ENCODE measurements around the gene TTI1. TPM values are rescaled to one million over a fixed set of nuclear protein-coding genes. Genes with fewer than 3 reads are reported as not detected.

TTI1 gene
- total and polyA plus RNA-seq, 8 donors = 3.1 to 27.2 (median 6.7) TPM

DNA sequence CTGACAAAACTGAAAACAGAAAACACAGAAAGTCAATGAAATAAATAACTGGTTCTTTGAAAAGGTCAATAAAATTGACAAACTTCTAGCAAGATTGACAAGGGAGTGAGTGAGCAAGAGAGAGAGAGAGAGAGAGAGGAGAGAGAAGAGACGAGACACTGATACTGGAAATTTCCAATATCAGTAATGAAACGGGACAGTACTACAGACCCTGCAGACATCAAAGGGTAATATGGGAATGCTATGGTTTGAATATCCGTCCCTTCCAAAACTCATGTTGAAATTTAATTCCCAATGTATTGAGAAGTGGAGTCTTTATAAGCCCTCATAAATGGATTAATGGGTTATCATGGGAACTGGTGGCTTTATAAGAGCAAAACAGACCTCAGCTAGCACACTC is 3.8 kb downstream of the TTI1 start:
- TF ChIP-seq POLR2AphosphoS5 (IDR thresholded peaks at IDR 0.05) (no peak), POLR2A (IDR thresholded peaks at IDR 0.05) (no peak), EP300 (IDR thresholded peaks at IDR 0.05) (no peak), CTCF (IDR thresholded peaks at IDR 0.05) (no peak)
- Histone ChIP-seq H3K4me3 (no peak overlapping the region), H3K27ac (no peak overlapping the region), H3K9me3 (no peaks in the 10 kb centered on the region), H3K36me3 (peaks cover 0 to 5% (median 4%) of the 10 kb centered on the region in 4 donors), H3K4me1 (peaks cover 11 to 50% (median 26%) of the 10 kb centered on the region in 4 donors), H3K27me3 (no peaks in the 10 kb centered on the region)
- intact Hi-C loops (cut with DNase I; ENCODE audit: low total_unique reads) = no loop called here
- WGBS, 5 donors = 87 to 97% (median 94%) methylated on average over 3 of the region's 3 CpGs
- no peak for DNase-seq

DNA sequence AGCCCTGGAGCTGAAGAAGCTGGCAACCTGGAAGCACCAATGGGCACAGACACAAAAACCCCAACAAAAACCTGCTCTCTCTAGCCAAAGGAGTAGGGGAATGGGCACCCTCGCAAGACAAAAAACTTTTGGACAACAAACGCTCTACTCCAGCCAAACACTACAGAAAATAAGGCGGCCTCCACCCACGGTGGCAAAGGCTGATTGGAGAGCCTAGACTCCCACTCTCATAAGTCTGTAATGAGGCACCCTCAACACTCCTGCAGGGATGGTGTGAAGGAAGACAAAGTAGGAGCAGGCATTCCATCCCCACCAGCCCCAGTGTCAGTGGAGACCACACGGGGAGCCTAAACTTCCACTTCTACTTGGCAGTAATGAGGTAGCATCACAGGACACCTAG is 8.8 kb downstream of the TTI1 start:
- peaks cover 0 to 5% (median 4%) of the 10 kb centered on the region in 4 donors for H3K36me3 ChIP-seq
- TF ChIP-seq CTCF (IDR thresholded peaks at IDR 0.05) (no peak), EP300 (IDR thresholded peaks at IDR 0.05) (no peak), POLR2AphosphoS5 (IDR thresholded peaks at IDR 0.05) (no peak)
- H3K9me3 ChIP-seq = no peaks in the 10 kb centered on the region
- intact Hi-C loops (cut with DNase I; ENCODE audit: low total_unique reads) = no loop called here
- no peaks in the 10 kb centered on the region for H3K27me3 ChIP-seq
- peaks cover 0 to 33% (median 22%) of the 10 kb centered on the region in 4 donors for H3K4me1 ChIP-seq
- H3K27ac ChIP-seq = peak overlapping the region in 1 of 5 donors; percentile 38
- DNase-seq = no peak
- no peak overlapping the region for H3K4me3 ChIP-seq
- 69 to 91% (median 82%) methylated on average over 5 of the region's 5 CpGs for WGBS, 5 donors

DNA sequence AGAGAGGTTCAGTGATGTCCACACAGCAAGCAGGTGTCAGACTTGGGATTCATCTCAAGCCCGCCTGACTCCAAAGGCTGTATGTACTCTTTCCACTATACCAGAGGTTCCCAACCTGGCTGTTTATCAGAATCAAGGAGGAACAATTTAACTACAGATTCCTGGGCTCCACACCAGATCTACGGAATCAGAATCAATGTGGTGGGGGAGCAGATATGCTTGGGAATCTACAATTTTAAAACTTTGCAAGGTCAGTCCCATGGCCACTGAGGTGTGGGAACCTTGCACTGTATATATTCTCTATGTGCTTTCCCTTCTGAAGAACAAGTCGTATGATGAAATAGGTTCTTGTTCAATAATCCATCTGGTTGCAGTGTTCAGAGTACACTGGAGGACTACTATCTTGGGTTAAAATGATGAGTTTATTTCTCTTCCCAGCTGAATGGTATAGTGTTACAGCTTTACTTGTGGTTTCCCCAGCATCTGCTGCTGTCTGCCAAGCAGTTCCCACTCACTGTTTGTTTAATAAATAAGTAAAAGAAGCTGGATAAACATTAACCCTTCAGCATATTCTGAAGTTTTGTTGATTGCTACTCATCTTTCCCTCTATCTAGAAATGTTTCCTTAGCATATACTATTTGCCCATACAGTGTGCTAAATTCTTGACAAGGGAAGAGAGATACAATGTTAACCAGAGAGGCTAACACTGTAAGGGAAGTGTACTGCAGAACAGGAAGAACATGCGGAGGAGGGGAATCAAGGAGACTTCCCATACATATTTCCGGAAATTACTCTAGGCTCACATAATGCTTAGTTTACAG is 9.9 kb downstream of the TTI1 start:
- WGBS, 5 donors = 62 to 77% (median 65%) methylated on average over 5 of the region's 5 CpGs
- H3K27me3 ChIP-seq = no peaks in the 10 kb centered on the region
- H3K27ac ChIP-seq = peak overlapping the region in 3 of 5 donors; percentile 15 to 38 (median 29)
- peaks cover 0 to 8% (median 4%) of the 10 kb centered on the region in 4 donors for H3K9me3 ChIP-seq
- peaks cover 0 to 32% (median 20%) of the 10 kb centered on the region in 4 donors for H3K4me1 ChIP-seq
- intact Hi-C loops (cut with DNase I; ENCODE audit: low total_unique reads) = no loop called here
- TF ChIP-seq POLR2A (IDR thresholded peaks at IDR 0.05) = no peak
- TF ChIP-seq CTCF (IDR thresholded peaks at IDR 0.05) = no peak
- TF ChIP-seq EP300 (IDR thresholded peaks at IDR 0.05) = no peak
- TF ChIP-seq POLR2AphosphoS5 (IDR thresholded peaks at IDR 0.05) = no peak
- no peak overlapping the region for H3K4me3 ChIP-seq
- H3K36me3 ChIP-seq = peaks cover 0 to 13% (median 10%) of the 10 kb centered on the region in 4 donors
- DNase-seq = peak in 1 of 2 donors; percentile 26

DNA sequence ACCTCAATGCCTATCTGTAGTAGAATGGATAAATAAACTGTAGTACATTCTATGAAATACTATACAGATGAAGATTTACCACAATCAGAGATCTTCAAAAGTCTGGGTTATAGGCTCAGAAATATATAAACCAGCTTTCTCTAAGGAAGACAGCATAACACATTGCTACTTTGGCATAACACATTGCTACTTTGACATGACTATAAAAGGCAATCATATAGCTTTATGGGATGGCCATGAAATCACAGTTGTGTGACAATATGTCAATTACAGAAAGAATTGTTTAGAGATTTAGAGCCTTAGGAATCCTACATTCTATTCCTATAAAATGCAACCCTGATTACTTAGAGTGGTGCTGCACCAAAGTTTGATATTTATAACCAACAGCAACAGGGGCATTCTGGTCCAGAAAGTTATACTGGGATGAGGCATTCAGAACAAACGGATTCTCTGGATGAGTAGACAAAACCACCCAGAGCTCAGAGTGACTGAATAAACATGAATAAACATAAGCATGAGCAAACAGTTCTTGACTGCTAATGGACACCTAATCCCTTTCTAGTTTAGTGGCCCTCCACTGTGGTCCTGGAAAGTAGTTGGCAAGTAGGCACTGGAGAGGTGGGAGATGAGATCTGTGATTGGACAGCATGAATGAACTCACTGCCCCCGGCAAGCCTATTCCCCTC is 12.0 kb downstream of the TTI1 start:
- H3K36me3 ChIP-seq = peaks cover 4 to 33% (median 25%) of the 10 kb centered on the region in 4 donors
- 46 to 87% (median 70%) methylated on average over 2 of the region's 2 CpGs for WGBS, 5 donors
- no peaks in the 10 kb centered on the region for H3K27me3 ChIP-seq
- H3K4me1 ChIP-seq = peaks cover 0 to 32% (median 20%) of the 10 kb centered on the region in 4 donors
- no peak for DNase-seq
- intact Hi-C loops (cut with DNase I; ENCODE audit: low total_unique reads) = no loop called here
- H3K9me3 ChIP-seq = peaks cover 0 to 16% (median 9%) of the 10 kb centered on the region in 4 donors
- H3K27ac ChIP-seq = peak overlapping the region in 1 of 5 donors; percentile 40
- H3K4me3 ChIP-seq = no peak overlapping the region
- TF ChIP-seq EP300 (IDR thresholded peaks at IDR 0.05) (no peak), POLR2A (IDR thresholded peaks at IDR 0.05) (no peak), POLR2AphosphoS5 (IDR thresholded peaks at IDR 0.05) (peak in 1 of 3 donors; percentile 12), CTCF (IDR thresholded peaks at IDR 0.05) (no peak)

All from stomach (tissue), 9 donors.